Caki2 (cell line): ENCODE measurements around the gene ANKRD17. TPM values are rescaled to one million over a fixed set of nuclear protein-coding genes. Genes with fewer than 3 reads are reported as not detected.
"Not testable (repeated sequence)": the region's sequence is repeated elsewhere in the genome, so short reads cannot be mapped to it uniquely, and the experiment has no call there.

Experiments used
- DNase-seq: peaks from one replicate; pipeline ENCODE4 v3.0.0-alpha.2; 2015; ENCODE audit warnings: low read depth
- in situ Hi-C: cut with HindIII; loops from 2 replicates; pipeline ENCODE4 v1.10.0; 2016; ENCODE audit warnings: low sequenced_read_pairs, low pct_unique_long_range_greater_than_20kb, mixed read lengths
- total RNA-seq: library from RNA; depleted of rRNA; stranded (reverse); fragments of >200 nt; shearing (Covaris generic); gene quantifications from 2 replicates; pipeline ENCODE4 v1.2.3, GENCODE V29; 2014; ENCODE audit warnings: low replicate concordance; rRNA removed

Gene ANKRD17, protein sequence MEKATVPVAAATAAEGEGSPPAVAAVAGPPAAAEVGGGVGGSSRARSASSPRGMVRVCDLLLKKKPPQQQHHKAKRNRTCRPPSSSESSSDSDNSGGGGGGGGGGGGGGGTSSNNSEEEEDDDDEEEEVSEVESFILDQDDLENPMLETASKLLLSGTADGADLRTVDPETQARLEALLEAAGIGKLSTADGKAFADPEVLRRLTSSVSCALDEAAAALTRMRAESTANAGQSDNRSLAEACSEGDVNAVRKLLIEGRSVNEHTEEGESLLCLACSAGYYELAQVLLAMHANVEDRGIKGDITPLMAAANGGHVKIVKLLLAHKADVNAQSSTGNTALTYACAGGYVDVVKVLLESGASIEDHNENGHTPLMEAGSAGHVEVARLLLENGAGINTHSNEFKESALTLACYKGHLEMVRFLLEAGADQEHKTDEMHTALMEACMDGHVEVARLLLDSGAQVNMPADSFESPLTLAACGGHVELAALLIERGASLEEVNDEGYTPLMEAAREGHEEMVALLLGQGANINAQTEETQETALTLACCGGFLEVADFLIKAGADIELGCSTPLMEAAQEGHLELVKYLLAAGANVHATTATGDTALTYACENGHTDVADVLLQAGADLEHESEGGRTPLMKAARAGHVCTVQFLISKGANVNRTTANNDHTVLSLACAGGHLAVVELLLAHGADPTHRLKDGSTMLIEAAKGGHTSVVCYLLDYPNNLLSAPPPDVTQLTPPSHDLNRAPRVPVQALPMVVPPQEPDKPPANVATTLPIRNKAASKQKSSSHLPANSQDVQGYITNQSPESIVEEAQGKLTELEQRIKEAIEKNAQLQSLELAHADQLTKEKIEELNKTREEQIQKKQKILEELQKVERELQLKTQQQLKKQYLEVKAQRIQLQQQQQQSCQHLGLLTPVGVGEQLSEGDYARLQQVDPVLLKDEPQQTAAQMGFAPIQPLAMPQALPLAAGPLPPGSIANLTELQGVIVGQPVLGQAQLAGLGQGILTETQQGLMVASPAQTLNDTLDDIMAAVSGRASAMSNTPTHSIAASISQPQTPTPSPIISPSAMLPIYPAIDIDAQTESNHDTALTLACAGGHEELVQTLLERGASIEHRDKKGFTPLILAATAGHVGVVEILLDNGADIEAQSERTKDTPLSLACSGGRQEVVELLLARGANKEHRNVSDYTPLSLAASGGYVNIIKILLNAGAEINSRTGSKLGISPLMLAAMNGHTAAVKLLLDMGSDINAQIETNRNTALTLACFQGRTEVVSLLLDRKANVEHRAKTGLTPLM (N-terminal part only)
- 20.5 and 46.7 TPM in 2 replicates for total RNA-seq

DNA sequence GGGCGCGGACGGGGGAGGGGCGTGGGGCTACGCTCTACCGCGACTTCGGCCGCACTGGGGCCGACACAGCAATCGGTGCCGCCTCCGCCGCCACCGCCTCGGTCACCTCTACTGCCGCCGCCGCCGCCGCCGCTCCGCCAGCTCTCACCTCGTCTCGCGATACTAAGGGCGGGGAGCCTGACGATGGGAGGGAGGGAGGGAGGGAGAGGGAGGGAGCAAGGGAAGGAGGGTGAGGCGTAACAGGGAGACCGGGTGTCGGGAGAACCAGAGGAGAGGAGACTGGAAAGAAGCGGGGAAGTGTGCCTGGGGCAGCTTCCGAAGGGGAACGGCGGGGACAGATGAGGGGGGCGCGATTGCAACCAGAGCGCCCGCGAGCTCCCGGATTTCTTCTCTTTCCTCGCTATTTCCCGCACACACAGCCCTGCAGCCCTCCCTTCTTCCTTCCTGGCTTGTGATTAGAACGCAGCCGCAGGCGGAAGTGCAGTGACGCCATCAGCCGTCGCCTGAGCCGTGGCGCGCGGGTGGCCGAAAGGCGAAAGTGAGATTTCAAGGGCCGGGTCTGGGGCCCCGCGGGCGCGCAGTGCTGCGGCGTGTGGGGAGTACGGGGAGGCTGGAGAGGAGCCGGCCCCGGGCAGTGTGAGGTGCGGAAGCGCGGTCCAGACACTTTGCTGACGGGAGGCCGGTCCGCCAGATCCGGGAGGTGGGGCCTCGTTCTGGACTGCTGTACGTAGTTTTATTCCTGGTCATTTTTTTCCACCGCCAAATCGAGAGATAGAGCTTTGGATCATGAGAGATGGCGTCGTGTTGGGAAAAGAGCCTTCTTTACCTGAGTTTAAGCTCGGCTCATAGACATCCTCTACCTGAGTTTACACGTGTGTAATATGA is at the start of gene ANKRD17:
Gene ANKRD17, minus strand, starts transcription at position 113 of the 885 bp plus-strand sequence. CDS start 130 bp downstream, outside the sequence.
- peak; percentile 95 for DNase-seq
- in situ Hi-C loops: no loop called here

- in situ Hi-C loops: no loop called here
- no peak for DNase-seq
Measured at GRCh38 chr4:73308286-73308685, 49.7 kb upstream of the ANKRD17 start.

- in situ Hi-C loops: no loop called here
- DNase-seq: no peak
Measured at GRCh38 chr4:73303711-73304110, 45.1 kb upstream of the ANKRD17 start.

DNA sequence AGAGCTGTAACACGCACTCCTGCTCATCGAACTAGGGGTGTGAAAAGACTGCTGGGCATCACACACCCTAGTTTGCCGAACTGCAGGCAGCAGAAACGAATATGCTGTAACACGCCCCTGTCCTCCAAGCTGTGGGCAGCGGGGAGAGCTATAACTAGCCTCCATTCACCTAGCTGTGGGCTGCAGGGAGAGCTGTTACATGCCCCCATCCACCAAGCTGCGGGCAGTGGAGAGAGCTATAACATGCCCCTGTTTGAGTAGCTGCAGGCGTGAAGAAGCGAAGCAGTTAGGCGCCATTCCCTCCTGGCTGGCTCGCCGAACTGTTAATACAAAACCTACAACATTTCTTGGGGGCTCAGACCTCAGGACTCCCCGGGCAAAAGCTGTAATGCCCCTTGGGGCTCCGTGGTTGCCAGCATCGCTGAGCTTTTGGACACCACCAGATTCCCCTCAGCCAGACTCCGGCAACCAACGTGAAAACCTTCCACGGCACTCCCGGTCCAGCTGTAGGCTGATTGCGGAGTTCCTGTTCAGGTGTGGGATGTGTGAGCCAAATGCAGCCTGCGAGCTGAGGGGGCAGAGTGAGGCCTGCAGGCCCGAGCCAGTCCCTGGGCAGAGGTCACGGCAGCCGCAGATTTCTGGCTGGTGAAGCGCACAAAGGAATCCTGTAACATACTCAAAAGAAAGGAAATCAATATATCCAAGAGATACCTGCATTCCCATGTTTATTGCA is 41.1 kb upstream of the ANKRD17 start:
- no peak for DNase-seq
- in situ Hi-C loops: no loop called here

- in situ Hi-C loops, DNase-seq: not testable (repeated sequence)
Measured at GRCh38 chr4:73292661-73293060, 34.1 kb upstream of the ANKRD17 start.

GRCh38 chr4:73281982-73282381 is 23.4 kb upstream of the ANKRD17 start:
- DNase-seq: no peak
- in situ Hi-C loops: no loop called here

- DNase-seq: no peak
- in situ Hi-C loops: no loop called here
Measured at GRCh38 chr4:73281396-73281795, 22.8 kb upstream of the ANKRD17 start.

GRCh38 chr4:73277201-73277600 is 18.6 kb upstream of the ANKRD17 start:
- DNase-seq: no peak
- in situ Hi-C loops: no loop called here

- in situ Hi-C loops: no loop called here
- DNase-seq: peak; percentile 51
Measured at GRCh38 chr4:73275318-73275654, 16.7 kb upstream of the ANKRD17 start.

DNA sequence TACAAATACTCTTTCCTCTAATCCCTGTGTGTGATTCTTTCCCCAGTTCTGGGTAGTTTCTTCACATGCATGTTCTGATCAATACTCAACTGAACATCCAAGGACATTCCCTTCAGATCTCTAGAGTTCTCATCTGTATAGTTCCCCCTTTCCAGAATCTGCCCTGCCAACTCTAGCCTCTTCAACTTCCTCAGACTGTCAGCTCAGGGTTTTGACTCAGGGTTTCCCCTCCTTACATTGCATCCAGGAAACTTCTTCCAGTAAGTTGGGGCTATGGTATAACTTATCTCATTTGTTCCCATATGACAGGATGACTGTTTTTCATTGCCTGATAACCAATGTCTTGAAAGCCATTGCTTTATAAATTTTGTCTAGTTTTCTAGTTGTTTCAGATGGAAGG is 14.2 kb upstream of the ANKRD17 start:
- in situ Hi-C loops: no loop called here
- DNase-seq: no peak

GRCh38 chr4:73267050-73267449 is 8.5 kb upstream of the ANKRD17 start:
- DNase-seq: no peak
- in situ Hi-C loops: no loop called here

- in situ Hi-C loops: no loop called here
- DNase-seq: no peak
Measured at GRCh38 chr4:73259571-73260090, 1.0 kb upstream of the ANKRD17 start.

- in situ Hi-C loops: no loop called here
- DNase-seq: no peak
Measured at GRCh38 chr4:73258436-73258685, 237 bp downstream of the ANKRD17 start.

- no peak for DNase-seq
- in situ Hi-C loops: no loop called here
Measured at GRCh38 chr4:73257651-73258435, 755 bp downstream of the ANKRD17 start.

DNA sequence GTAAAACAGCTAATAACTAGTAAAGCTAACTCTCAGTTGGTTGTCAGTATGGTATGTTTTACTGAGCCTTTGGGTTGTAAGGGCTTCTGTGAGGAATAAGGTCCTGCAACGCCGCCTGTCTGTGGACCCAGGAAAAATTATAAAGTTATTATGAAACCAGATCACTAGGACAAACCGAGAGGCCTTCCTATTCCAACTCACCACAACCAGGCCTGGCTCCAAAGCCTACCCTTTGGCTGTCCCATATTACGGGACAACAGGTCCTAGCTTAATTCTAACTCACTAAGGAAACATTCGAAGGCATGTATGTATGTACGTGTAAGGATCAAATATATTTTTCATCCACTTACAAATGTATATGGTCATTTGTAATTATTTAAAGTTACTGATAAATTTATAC is 1.4 kb downstream of the ANKRD17 start:
- peak; percentile 76 for DNase-seq
- in situ Hi-C loops: no loop called here

- DNase-seq, in situ Hi-C loops: not testable (repeated sequence)
Measured at GRCh38 chr4:73255847-73256246, 2.8 kb downstream of the ANKRD17 start.
